Neuronal stem cell (in vitro differentiated cells): Measurements from ENCODE around the gene PLEKHA4.

Experiments
- DNase-seq: peaks from one replicate; pipeline ENCODE4 v3.0.0-alpha.2; 2013; ENCODE audit warnings: low spot score
- H2AFZ ChIP-seq: one replicate; pipeline ENCODE4 v1.6.1; 2013; ENCODE audit warnings: mild to moderate bottlenecking, low read length, inconsistent platforms
- H2AK5ac ChIP-seq: 2 replicates; pipeline ENCODE4 v1.6.1; 2013; ENCODE audit warnings: low read depth, mild to moderate bottlenecking, inconsistent platforms, low read length, moderate library complexity, mixed read lengths
- H2BK120ac ChIP-seq: 2 replicates; pipeline ENCODE4 v1.6.1; 2013; ENCODE audit warnings: low read depth, mild to moderate bottlenecking, inconsistent platforms, low read length, moderate library complexity, mixed read lengths
- H2BK12ac ChIP-seq: one replicate; pipeline ENCODE4 v1.6.1; 2013; ENCODE audit warnings: low read length, inconsistent platforms
- H2BK15ac ChIP-seq: 2 replicates; pipeline ENCODE4 v1.6.1; 2013; ENCODE audit warnings: mild to moderate bottlenecking, low read length, inconsistent platforms, mixed read lengths
- H2BK5ac ChIP-seq: one replicate; pipeline ENCODE4 v1.6.1; 2013; ENCODE audit warnings: inconsistent platforms, mild to moderate bottlenecking, low read length, moderate library complexity
- H3K14ac ChIP-seq: one replicate; pipeline ENCODE4 v1.6.1; 2013; ENCODE audit warnings: low read length, inconsistent platforms
- H3K18ac ChIP-seq: 2 replicates; pipeline ENCODE4 v1.6.1; 2013; ENCODE audit warnings: low read length, inconsistent platforms
- H3K23ac ChIP-seq: 2 replicates; pipeline ENCODE4 v1.6.1; 2013; ENCODE audit warnings: low read depth, mild to moderate bottlenecking, mixed read lengths, low read length, inconsistent platforms; ENCODE audit not compliant: poor library complexity
- H3K27ac ChIP-seq: replicated peaks from 3 replicates; pipeline ENCODE4 v1.5.1; 2013; ENCODE audit warnings: low read length, inconsistent platforms
- H3K27me3 ChIP-seq, 3 experiments: 2 replicates each; pipeline ENCODE4 v1.6.1; 2013; ENCODE audit warnings: low read length in 3 of 3, mild to moderate bottlenecking in 2 of 3, inconsistent platforms in 1 of 3, low read depth in 1 of 3, mixed read lengths in 1 of 3, moderate library complexity in 1 of 3; ENCODE audit not compliant: control insufficient read depth in 3 of 3, insufficient read depth in 3 of 3
- H3K36me3 ChIP-seq, 2 donors: replicated peaks in 1 of 2; 2 replicates each; pipeline ENCODE4 v1.6.1; 2013; ENCODE audit warnings: low read length in 2 of 2; ENCODE audit not compliant: control insufficient read depth in 2 of 2, insufficient read depth in 2 of 2
- H3K4ac ChIP-seq: 2 replicates; pipeline ENCODE4 v1.6.1; 2013; ENCODE audit warnings: inconsistent platforms, mild to moderate bottlenecking, low read length, moderate library complexity
- H3K4me1 ChIP-seq, 2 donors: 1 replicate in 1 of 2; 2 replicates in 1 of 2; pipeline ENCODE4 v1.6.1; 2013; ENCODE audit warnings: low read length in 2 of 2, low read depth in 1 of 2; ENCODE audit not compliant: control insufficient read depth in 2 of 2, insufficient read depth in 1 of 2
- H3K4me2 ChIP-seq: one replicate; pipeline ENCODE4 v1.6.1; 2013; ENCODE audit warnings: mild to moderate bottlenecking, low read length, inconsistent platforms; ENCODE audit not compliant: insufficient read depth, poor library complexity, severe bottlenecking
- H3K4me3 ChIP-seq, 2 donors: 2 replicates each; pipeline ENCODE4 v1.5.1; 2013; ENCODE audit warnings: low read length in 2 of 2, mild to moderate bottlenecking in 2 of 2, inconsistent platforms in 1 of 2, moderate library complexity in 1 of 2
- H3K79me1 ChIP-seq: one replicate; pipeline ENCODE4 v1.6.1; 2013; ENCODE audit warnings: low read depth, mild to moderate bottlenecking, inconsistent platforms, low read length, moderate library complexity
- H3K9ac ChIP-seq: one replicate; pipeline ENCODE4 v1.6.1; 2013; ENCODE audit warnings: mild to moderate bottlenecking, low read depth, low read length, inconsistent platforms; ENCODE audit not compliant: poor library complexity
- H3K9me3 ChIP-seq, 2 donors: replicated peaks in 1 of 2; 2 replicates each; pipeline versions ENCODE3 to v1.6.1; 2013; ENCODE audit warnings: low read length in 2 of 2, mild to moderate bottlenecking in 2 of 2, inconsistent platforms in 1 of 2, low read depth in 1 of 2, mixed read lengths in 1 of 2, moderate library complexity in 1 of 2; ENCODE audit not compliant: control insufficient read depth in 2 of 2, insufficient read depth in 1 of 2
- H4K8ac ChIP-seq: one replicate; pipeline ENCODE4 v1.6.1; 2013; ENCODE audit warnings: low read depth, mild to moderate bottlenecking, inconsistent platforms, low read length, moderate library complexity
- H4K91ac ChIP-seq: one replicate; pipeline ENCODE4 v1.6.1; 2013; ENCODE audit warnings: low read length, low read depth, mild to moderate bottlenecking, inconsistent platforms; ENCODE audit not compliant: poor library complexity
- WGBS, 2 donors: extraction: QIAGEN DNeasy Blood & Tissue Kit; methylation state at CpG; one replicate each; pipeline ENCODE4 v1.1.7; 2013; ENCODE audit warnings: missing lambda C conversion rate in 2 of 2, mixed read lengths in 1 of 2; ENCODE audit not compliant: insufficient read length in 2 of 2, insufficient replicate concordance in 1 of 2; ENCODE audit errors: extremely low coverage in 2 of 2; 5-methylcytosine and 5-hydroxymethylcytosine counted together

Gene PLEKHA4

DNA sequence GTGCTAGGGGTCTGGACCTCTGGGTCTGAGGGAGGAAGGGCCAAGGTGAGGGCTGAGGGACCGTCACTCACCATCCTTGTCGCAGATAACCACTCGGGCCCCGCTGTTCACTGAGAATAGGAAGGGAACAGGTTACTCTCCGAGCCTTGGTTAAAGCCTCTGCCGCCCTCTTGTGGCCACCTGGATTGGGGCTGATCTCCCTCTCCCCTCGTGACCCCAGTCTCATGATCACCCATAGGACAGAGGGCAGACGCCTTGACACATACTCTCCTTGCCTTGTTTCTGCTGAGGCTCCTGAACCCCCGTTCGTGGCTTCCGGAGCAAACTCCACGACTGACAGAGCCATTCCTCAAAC lies 32.7 kb downstream of the PLEKHA4 start:
- no CpG with 5 or more reads among the region's 12 CpGs for WGBS, 2 donors
- peak overlapping the region; percentile 89 for H3K4me2 ChIP-seq
- H3K4ac ChIP-seq, result no peak overlapping the region
- peak overlapping the region; percentile 99 for H3K18ac ChIP-seq
- peak overlapping the region; percentile 24 for H3K9ac ChIP-seq
- peak overlapping the region; percentile 26 to 86 for H3K4me3 ChIP-seq
- H3K36me3 ChIP-seq, result peaks cover 16 to 35% of the 10 kb centered on the region in 2 donors
- peak overlapping the region; percentile 63 for H2BK15ac ChIP-seq
- no peak overlapping the region for H2BK120ac ChIP-seq
- H4K91ac ChIP-seq, result no peak overlapping the region
- no peak overlapping the region for H4K8ac ChIP-seq
- H2AFZ ChIP-seq, result peak overlapping the region; percentile 63
- no peaks in the 10 kb centered on the region for H3K79me1 ChIP-seq
- no peak overlapping the region for H3K14ac ChIP-seq
- no peaks in the 10 kb centered on the region for H3K27me3 ChIP-seq
- H3K4me1 ChIP-seq, result peaks cover 7 to 8% of the 10 kb centered on the region in 2 donors
- peak overlapping the region; percentile 96 for H2AK5ac ChIP-seq
- peak overlapping the region; percentile 6 for H3K23ac ChIP-seq
- H2BK12ac ChIP-seq, result no peak overlapping the region
- peak overlapping the region; percentile 94 for H2BK5ac ChIP-seq
- peaks cover 0 to 3% of the 10 kb centered on the region in 2 donors for H3K9me3 ChIP-seq
- peak overlapping the region; percentile 90 for H3K27ac ChIP-seq
- peak; percentile 90 for DNase-seq

- H3K14ac ChIP-seq, result no peak overlapping the region
- WGBS, 2 donors, result no CpG with 5 or more reads among the region's 5 CpGs
- no peak overlapping the region for H3K4me2 ChIP-seq
These were observed 34.4 kb downstream of the PLEKHA4 start for GRCh38 chr19:48833977-48834376.

DNA sequence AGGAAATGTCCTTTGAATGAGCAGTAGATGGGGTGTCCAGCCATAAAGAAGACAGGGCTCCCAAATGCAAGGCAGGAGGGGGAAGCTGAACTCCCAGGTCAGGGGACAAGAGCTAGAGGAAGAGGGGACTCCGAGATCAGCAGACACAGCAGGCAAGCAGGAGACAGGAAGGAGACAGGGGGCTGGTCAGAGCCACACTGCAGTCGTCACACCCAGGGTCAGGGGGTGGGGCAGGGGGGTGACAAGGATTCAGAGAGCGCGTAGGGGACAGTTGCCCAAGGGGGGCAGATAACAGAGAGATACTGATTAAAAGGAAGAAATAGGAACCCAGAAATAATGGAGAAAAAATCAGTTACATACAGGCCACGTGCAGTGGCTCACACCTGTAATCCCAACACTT lies 35.4 kb downstream of the PLEKHA4 start:
- no CpG with 5 or more reads among the region's 5 CpGs for WGBS, 2 donors
- H3K23ac ChIP-seq, result no peak overlapping the region
- no peaks in the 10 kb centered on the region for H3K79me1 ChIP-seq
- H4K8ac ChIP-seq, result no peak overlapping the region
- H3K4ac ChIP-seq, result no peak overlapping the region
- peaks cover 6 to 7% of the 10 kb centered on the region in 2 donors for H3K4me1 ChIP-seq
- no peak overlapping the region for H3K14ac ChIP-seq
- no peak overlapping the region for H4K91ac ChIP-seq
- H3K27ac ChIP-seq, result no peak overlapping the region
- H2BK120ac ChIP-seq, result no peak overlapping the region
- H3K4me2 ChIP-seq, result no peak overlapping the region
- no peaks in the 10 kb centered on the region for H3K9me3 ChIP-seq
- no peak overlapping the region for H2BK12ac ChIP-seq
- DNase-seq, result no peak
- H2AK5ac ChIP-seq, result no peak overlapping the region
- peaks cover 12 to 27% of the 10 kb centered on the region in 2 donors for H3K36me3 ChIP-seq
- no peak overlapping the region for H2BK15ac ChIP-seq
- no peak overlapping the region for H3K4me3 ChIP-seq
- H3K9ac ChIP-seq, result no peak overlapping the region
- H2AFZ ChIP-seq, result no peak overlapping the region
- H3K27me3 ChIP-seq, result no peaks in the 10 kb centered on the region
- H3K18ac ChIP-seq, result no peak overlapping the region
- no peak overlapping the region for H2BK5ac ChIP-seq

More at GRCh38 chr19:48833977-48834376, 34.4 kb downstream of the PLEKHA4 start:
- H3K23ac ChIP-seq, result no peak overlapping the region
- peak overlapping the region; percentile 46 for H2AK5ac ChIP-seq
- no peak overlapping the region for H3K4me3 ChIP-seq
- H2BK15ac ChIP-seq, result no peak overlapping the region
- H3K4me1 ChIP-seq, result peaks cover 7 to 8% of the 10 kb centered on the region in 2 donors
- peaks cover 15 to 30% of the 10 kb centered on the region in 2 donors for H3K36me3 ChIP-seq
- DNase-seq, result no peak
- H3K27ac ChIP-seq, result no peak overlapping the region
- H3K9me3 ChIP-seq, result peaks cover 0 to 2% of the 10 kb centered on the region in 2 donors
- no peak overlapping the region for H3K9ac ChIP-seq
- no peak overlapping the region for H2BK120ac ChIP-seq
- H4K8ac ChIP-seq, result peak overlapping the region; percentile 72
- no peaks in the 10 kb centered on the region for H3K27me3 ChIP-seq
- H3K4ac ChIP-seq, result no peak overlapping the region
- H3K79me1 ChIP-seq, result no peaks in the 10 kb centered on the region
- H3K18ac ChIP-seq, result no peak overlapping the region
- H4K91ac ChIP-seq, result no peak overlapping the region
- H2BK12ac ChIP-seq, result no peak overlapping the region
- no peak overlapping the region for H2AFZ ChIP-seq
- no peak overlapping the region for H2BK5ac ChIP-seq

GRCh38 chr19:48830965-48831364 lies 37.5 kb downstream of the PLEKHA4 start:
- Histone ChIP-seq H3K9me3 (no peaks in the 10 kb centered on the region), H3K4me1 (peaks cover 2 to 4% of the 10 kb centered on the region in 2 donors), H3K27me3 (no peaks in the 10 kb centered on the region), H2BK12ac (no peak overlapping the region), H3K9ac (no peak overlapping the region), H2BK15ac (no peak overlapping the region), H3K4ac (no peak overlapping the region), H3K23ac (no peak overlapping the region), H3K36me3 (peaks cover 12 to 20% of the 10 kb centered on the region in 2 donors), H2BK120ac (no peak overlapping the region), H3K27ac (no peak overlapping the region), H2BK5ac (no peak overlapping the region), H3K14ac (no peak overlapping the region), H3K18ac (no peak overlapping the region), H2AK5ac (no peak overlapping the region), H2AFZ (no peak overlapping the region), H3K79me1 (no peaks in the 10 kb centered on the region), H3K4me2 (no peak overlapping the region), H3K4me3 (no peak overlapping the region), H4K8ac (no peak overlapping the region), H4K91ac (no peak overlapping the region)
- no peak for DNase-seq
- no CpG with 5 or more reads among the region's 4 CpGs for WGBS, 2 donors
